Measurements from ENCODE around the gene TNP1.

TNP1 gene

GRCh38 chr2:216820709-216821108, 39.2 kb downstream of the TNP1 start (continued):
- TF ChIP-seq INSM2 (tag by site-specific recombination; IDR thresholded peaks at IDR 0.05) (no peak), KLF9 (tag by site-specific recombination; IDR thresholded peaks at IDR 0.05; ENCODE audit: low read depth) (no peak), ZNF830 (tag by site-specific recombination; IDR thresholded peaks at IDR 0.05; ENCODE audit: low read depth) (no peak), ZNF266 (tag by site-specific recombination; IDR thresholded peaks at IDR 0.05; ENCODE audit: low read depth) (no peak), ZNF530 (tag by site-specific recombination; IDR thresholded peaks at IDR 0.05; ENCODE audit: low read depth) (no peak), SP7 (tag by site-specific recombination; IDR thresholded peaks at IDR 0.05) (no peak), MYNN (tag by site-specific recombination; IDR thresholded peaks at IDR 0.05; ENCODE audit: borderline replicate concordance) (no peak), ZNF449 (tag by site-specific recombination; IDR thresholded peaks at IDR 0.05) (no peak), KLF17 (tag by site-specific recombination; IDR thresholded peaks at IDR 0.05) (no peak)

GRCh38 chr2:216819766-216820165, 40.1 kb downstream of the TNP1 start:
- ChIA-PET CTCF (no interaction called here), POLR2A (no interaction called here)
- Histone ChIP-seq H3K4me3 (ENCODE audit: low read depth, low read length) (no peak overlapping the region), H3K36me3 (ENCODE audit: control insufficient read depth in 2 of 2, insufficient read depth in 1 of 2, low read length in 2 of 2) (no peaks in the 10 kb centered on the region), H3K4me1 (ENCODE audit: control insufficient read depth, insufficient read depth, low read length) (no peaks in the 10 kb centered on the region), H3K27ac (ENCODE audit: extremely low read depth, low read depth, low read length) (no peak overlapping the region), H3K9me3 (ENCODE audit: control insufficient read depth, insufficient read depth, low read depth, low read length) (no peaks in the 10 kb centered on the region)
- TF ChIP-seq, protein P1, sequence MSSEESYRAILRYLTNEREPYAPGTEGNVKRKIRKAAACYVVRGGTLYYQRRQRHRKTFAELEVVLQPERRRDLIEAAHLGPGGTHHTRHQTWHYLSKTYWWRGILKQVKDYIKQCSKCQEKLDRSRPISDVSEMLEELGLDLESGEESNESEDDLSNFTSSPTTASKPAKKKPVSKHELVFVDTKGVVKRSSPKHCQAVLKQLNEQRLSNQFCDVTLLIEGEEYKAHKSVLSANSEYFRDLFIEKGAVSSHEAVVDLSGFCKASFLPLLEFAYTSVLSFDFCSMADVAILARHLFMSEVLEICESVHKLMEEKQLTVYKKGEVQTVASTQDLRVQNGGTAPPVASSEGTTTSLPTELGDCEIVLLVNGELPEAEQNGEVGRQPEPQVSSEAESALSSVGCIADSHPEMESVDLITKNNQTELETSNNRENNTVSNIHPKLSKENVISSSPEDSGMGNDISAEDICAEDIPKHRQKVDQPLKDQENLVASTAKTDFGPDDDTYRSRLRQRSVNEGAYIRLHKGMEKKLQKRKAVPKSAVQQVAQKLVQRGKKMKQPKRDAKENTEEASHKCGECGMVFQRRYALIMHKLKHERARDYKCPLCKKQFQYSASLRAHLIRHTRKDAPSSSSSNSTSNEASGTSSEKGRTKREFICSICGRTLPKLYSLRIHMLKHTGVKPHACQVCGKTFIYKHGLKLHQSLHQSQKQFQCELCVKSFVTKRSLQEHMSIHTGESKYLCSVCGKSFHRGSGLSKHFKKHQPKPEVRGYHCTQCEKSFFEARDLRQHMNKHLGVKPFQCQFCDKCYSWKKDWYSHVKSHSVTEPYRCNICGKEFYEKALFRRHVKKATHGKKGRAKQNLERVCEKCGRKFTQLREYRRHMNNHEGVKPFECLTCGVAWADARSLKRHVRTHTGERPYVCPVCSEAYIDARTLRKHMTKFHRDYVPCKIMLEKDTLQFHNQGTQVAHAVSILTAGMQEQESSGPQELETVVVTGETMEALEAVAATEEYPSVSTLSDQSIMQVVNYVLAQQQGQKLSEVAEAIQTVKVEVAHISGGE (tag by site-specific recombination; conservative IDR thresholded peaks at IDR 0.05; ENCODE audit: low read depth), result no peak

DNA sequence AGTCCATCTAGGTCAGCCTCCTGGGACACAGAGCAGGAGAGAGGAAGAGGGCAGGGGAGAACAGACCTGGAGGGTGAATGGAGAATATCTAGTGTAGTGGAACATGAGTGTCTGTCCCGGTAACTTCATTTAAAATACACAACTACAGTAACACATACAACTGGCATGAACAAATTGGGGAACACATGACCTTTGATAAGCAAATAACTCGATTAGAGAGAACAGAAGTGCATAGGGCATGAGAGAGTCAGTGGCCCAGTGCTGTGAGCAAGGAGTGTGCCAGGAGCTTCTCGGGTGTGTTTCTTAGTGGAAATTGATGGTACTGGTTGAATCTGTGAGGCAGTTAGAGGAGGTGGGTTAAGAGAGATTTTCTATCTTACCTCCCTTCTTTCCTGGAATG, 40.8 kb downstream of the TNP1 start:
- TF ChIP-seq ZNF174 (tag by site-specific recombination; IDR thresholded peaks at IDR 0.05) (no peak), ZNF677 (tag by site-specific recombination; IDR thresholded peaks at IDR 0.05) (no peak), ZNF610 (tag by site-specific recombination; IDR thresholded peaks at IDR 0.05; ENCODE audit: borderline replicate concordance) (no peak), ZNF394 (tag by site-specific recombination; IDR thresholded peaks at IDR 0.05; ENCODE audit: borderline replicate concordance) (no peak), KLF1 (tag by site-specific recombination; IDR thresholded peaks at IDR 0.05) (no peak), ZNF623 (tag by site-specific recombination; IDR thresholded peaks at IDR 0.05) (no peak)
- ChIA-PET CTCF (no interaction called here), POLR2A (no interaction called here)
- H3K4me3 ChIP-seq (ENCODE audit: low read depth, low read length), result no peak overlapping the region
- no peaks in the 10 kb centered on the region for H3K9me3 ChIP-seq (ENCODE audit: control insufficient read depth, insufficient read depth, low read depth, low read length)
- no peaks in the 10 kb centered on the region for H3K36me3 ChIP-seq (ENCODE audit: control insufficient read depth in 2 of 2, insufficient read depth in 1 of 2, low read length in 2 of 2)
- H3K27ac ChIP-seq (ENCODE audit: extremely low read depth, low read depth, low read length), result no peak overlapping the region
- H3K4me1 ChIP-seq (ENCODE audit: control insufficient read depth, insufficient read depth, low read length), result no peaks in the 10 kb centered on the region

Measured in HEK293 (cell line).